H9 (cell line): ENCODE data around the gene ODC1. TPM values are rescaled to one million over a fixed set of nuclear protein-coding genes. Genes with fewer than 3 reads are reported as not detected.

ENCODE experiments used
- DNase-seq: peaks from one replicate; pipeline ENCODE4 v3.0.0-alpha.2; 2017
- H2AFZ ChIP-seq: one replicate; pipeline ENCODE4 v1.6.1; 2013; ENCODE audit warnings: mild to moderate bottlenecking, low read length, control low read depth, moderate library complexity
- H2AK5ac ChIP-seq: 2 replicates; pipeline ENCODE4 v1.6.1; 2013; ENCODE audit warnings: low read length, control low read depth, mixed read lengths; ENCODE audit not compliant: insufficient read length
- H2BK120ac ChIP-seq: one replicate; pipeline ENCODE4 v1.6.1; 2013; ENCODE audit warnings: low read depth, mild to moderate bottlenecking, low read length, control low read depth, inconsistent platforms; ENCODE audit not compliant: poor library complexity, severe bottlenecking
- H2BK12ac ChIP-seq: 2 replicates; pipeline ENCODE4 v1.6.1; 2013; ENCODE audit warnings: low read length, control low read depth, mixed read lengths, low read depth; ENCODE audit not compliant: insufficient read length
- H2BK15ac ChIP-seq: 2 replicates; pipeline ENCODE4 v1.6.1; 2013; ENCODE audit warnings: low read depth, low read length, control low read depth
- H2BK20ac ChIP-seq: one replicate; pipeline ENCODE4 v1.6.1; 2013; ENCODE audit warnings: low read depth, mild to moderate bottlenecking, low read length, control low read depth, inconsistent platforms; ENCODE audit not compliant: poor library complexity, severe bottlenecking
- H2BK5ac ChIP-seq: 2 replicates; pipeline ENCODE4 v1.6.1; 2013; ENCODE audit warnings: low read length, control low read depth, mixed read lengths; ENCODE audit not compliant: insufficient read length
- H3K14ac ChIP-seq: 2 replicates; pipeline ENCODE4 v1.6.1; 2013; ENCODE audit warnings: low read length, control low read depth; ENCODE audit not compliant: insufficient read depth
- H3K18ac ChIP-seq: 2 replicates; pipeline ENCODE4 v1.6.1; 2013; ENCODE audit warnings: low read depth, mild to moderate bottlenecking, mixed read lengths, low read length, control low read depth; ENCODE audit not compliant: insufficient read length
- H3K23ac ChIP-seq: 2 replicates; pipeline ENCODE4 v1.6.1; 2013; ENCODE audit warnings: low read length, control low read depth, mixed read lengths, low read depth; ENCODE audit not compliant: insufficient read length
- H3K23me2 ChIP-seq: 2 replicates; pipeline ENCODE4 v1.6.1; 2013; ENCODE audit warnings: low read depth, mild to moderate bottlenecking, mixed read lengths, low read length, control low read depth; ENCODE audit not compliant: insufficient read length, poor library complexity, severe bottlenecking
- H3K27ac ChIP-seq: 2 replicates; pipeline ENCODE4 v1.5.1; 2013; ENCODE audit warnings: low read length, control low read depth, mixed read lengths, low read depth; ENCODE audit not compliant: insufficient read length
- H3K27me3 ChIP-seq: 2 replicates; pipeline ENCODE4 v1.6.1; 2013; ENCODE audit warnings: low read length, control low read depth, inconsistent platforms; ENCODE audit not compliant: insufficient read depth
- H3K4ac ChIP-seq: 2 replicates; pipeline ENCODE4 v1.6.1; 2013; ENCODE audit warnings: low read depth, mild to moderate bottlenecking, control low read depth, inconsistent platforms, low read length, moderate library complexity
- H3K4me1 ChIP-seq: 2 replicates; pipeline ENCODE4 v1.6.1; 2013; ENCODE audit warnings: low read length, control low read depth, inconsistent platforms; ENCODE audit not compliant: insufficient read depth
- H3K4me2 ChIP-seq: 2 replicates; pipeline ENCODE4 v1.6.1; 2013; ENCODE audit warnings: low read length, control low read depth, mixed read lengths; ENCODE audit not compliant: insufficient read length, insufficient read depth
- H3K56ac ChIP-seq: 2 replicates; pipeline ENCODE4 v1.6.1; 2013; ENCODE audit warnings: low read depth, mild to moderate bottlenecking, mixed read lengths, low read length, control low read depth; ENCODE audit not compliant: insufficient read length
- H3K79me1 ChIP-seq: 2 replicates; pipeline ENCODE4 v1.6.1; 2013; ENCODE audit warnings: low read depth, mild to moderate bottlenecking, moderate library complexity, low read length, control low read depth, inconsistent platforms; ENCODE audit not compliant: insufficient read depth, poor library complexity, severe bottlenecking
- H3K79me2 ChIP-seq: 2 replicates; pipeline ENCODE4 v1.6.1; 2013; ENCODE audit warnings: low read length, control low read depth, inconsistent platforms; ENCODE audit not compliant: insufficient read depth
- H3K9ac ChIP-seq: 2 replicates; pipeline ENCODE4 v1.6.1; 2013; ENCODE audit warnings: low read length, control low read depth, mixed read lengths; ENCODE audit not compliant: insufficient read length; ENCODE audit errors: extremely low read depth
- H3K9me3 ChIP-seq: one replicate; pipeline ENCODE4 v1.6.1; 2013; ENCODE audit warnings: low read depth, low read length, inconsistent platforms; ENCODE audit not compliant: control insufficient read depth
- H3T11ph ChIP-seq: one replicate; pipeline ENCODE4 v1.6.1; 2013; ENCODE audit warnings: mild to moderate bottlenecking, low read length, control low read depth, inconsistent platforms
- H4K20me1 ChIP-seq: one replicate; pipeline ENCODE4 v1.6.1; 2013; ENCODE audit not compliant: control insufficient read depth, insufficient read length, insufficient read depth
- H4K5ac ChIP-seq: 2 replicates; pipeline ENCODE4 v1.6.1; 2013; ENCODE audit warnings: low read depth, mild to moderate bottlenecking, mixed read lengths, low read length, control low read depth; ENCODE audit not compliant: insufficient read length
- H4K8ac ChIP-seq: replicated peaks from 2 replicates; pipeline ENCODE4 v1.6.1; 2013; ENCODE audit warnings: low read length, control low read depth, mixed read lengths, low read depth; ENCODE audit not compliant: insufficient read length
- H4K91ac ChIP-seq: 2 replicates; pipeline ENCODE4 v1.6.1; 2013; ENCODE audit warnings: low read depth, mild to moderate bottlenecking, moderate library complexity, mixed read lengths, low read length, control low read depth; ENCODE audit not compliant: insufficient read length
- H3K27ac Mint-ChIP-seq, 3 experiments: 2 replicates in 2 of 3; 3 replicates in 1 of 3; pipeline ENCODE4 v1.8.0; 2020 to 2021; ENCODE audit warnings: mixed read lengths in 3 of 3, mild to moderate bottlenecking in 1 of 3, moderate library complexity in 1 of 3
- H3K27me3 Mint-ChIP-seq: 2 replicates; pipeline ENCODE4 v1.8.0; 2021; ENCODE audit warnings: low read depth, mild to moderate bottlenecking, moderate library complexity, mixed read lengths
- H3K36me3 Mint-ChIP-seq, 3 experiments: 2 replicates in 2 of 3; 3 replicates in 1 of 3; pipeline ENCODE4 v1.8.0; 2020 to 2021; ENCODE audit warnings: low read depth in 3 of 3, mixed read lengths in 3 of 3; ENCODE audit not compliant: insufficient read depth in 1 of 3
- H3K4me1 Mint-ChIP-seq, 2 experiments: 2 replicates each; pipeline ENCODE4 v1.8.0; 2020; ENCODE audit warnings: mixed read lengths in 2 of 2
- H3K4me3 Mint-ChIP-seq, 2 experiments: 2 replicates in 1 of 2; 3 replicates in 1 of 2; pipeline ENCODE4 v1.8.0; 2020 to 2021; ENCODE audit warnings: mild to moderate bottlenecking in 2 of 2, mixed read lengths in 2 of 2, moderate library complexity in 1 of 2
- H3K9me3 Mint-ChIP-seq, 2 experiments: 2 replicates in 1 of 2; 3 replicates in 1 of 2; pipeline ENCODE4 v1.8.0; 2020; ENCODE audit warnings: mild to moderate bottlenecking in 2 of 2, mixed read lengths in 2 of 2, moderate library complexity in 1 of 2
- WGBS: extraction: QIAGEN DNeasy Blood & Tissue Kit; methylation state at CpG from one replicate; pipeline ENCODE4 v1.1.7; 2013; ENCODE audit warnings: missing lambda C conversion rate, low lambda C conversion rate, mixed read lengths; ENCODE audit not compliant: insufficient read length; ENCODE audit errors: extremely low coverage; 5-methylcytosine and 5-hydroxymethylcytosine counted together
- total RNA-seq: library from RNA; stranded (reverse); gene quantifications from 2 replicates; pipeline ENCODE4 v1.2.1, GENCODE V29; 2021
- TF ChIP-seq, protein P1 (sequence below): fragments of 200-600 bp; sonication (generic); conservative IDR thresholded peaks from 3 replicates; pipeline ENCODE4 v1.8.0; 2021; ENCODE audit warnings: antibody characterized with exemption, mild to moderate bottlenecking

ODC1 gene
- total RNA-seq, 1 experiment from 2014 or later = 48.3 TPM

GRCh38 chr2:10408649-10409579 is 39.2 kb downstream of the ODC1 start:
- H3K4me2 ChIP-seq = no peak overlapping the region
- no CpG with 5 or more reads among the region's 24 CpGs for WGBS

More at GRCh38 chr2:10408649-10409579, 39.2 kb downstream of the ODC1 start:
- Mint-ChIP-seq H3K4me1 (peaks cover 17 to 31% of the 10 kb centered on the region in 2 experiments), H3K4me3 (no peak overlapping the region), H3K27ac (peak overlapping the region in 1 of 3 experiments; percentile 18; a peak in 2 of 7 replicates), H3K27me3 (peaks cover 2% of the 10 kb centered on the region; the same call in 1 of the 2 replicates), H3K36me3 (no peaks in the 10 kb centered on the region), H3K9me3 (peaks cover 3% of the 10 kb centered on the region in 2 experiments; a peak in 2 of 5 replicates)
- no peaks in the 10 kb centered on the region for H3K23me2 ChIP-seq
- H3K23ac ChIP-seq = no peak overlapping the region
- H3K9me3 ChIP-seq = no peaks in the 10 kb centered on the region
- H4K8ac ChIP-seq = no peak overlapping the region
- H3K14ac ChIP-seq = no peak overlapping the region; the same call in 1 of the 2 replicates
- no peaks in the 10 kb centered on the region for H3K27me3 ChIP-seq
- no peak overlapping the region for H2AFZ ChIP-seq
- H2BK5ac ChIP-seq = no peak overlapping the region
- DNase-seq = peak; percentile 94
- peaks cover 2% of the 10 kb centered on the region for H4K20me1 ChIP-seq
- H3K4ac ChIP-seq = no peak overlapping the region
- H2BK12ac ChIP-seq = no peak overlapping the region
- no peak overlapping the region for H2AK5ac ChIP-seq
- TF ChIP-seq, protein P1, sequence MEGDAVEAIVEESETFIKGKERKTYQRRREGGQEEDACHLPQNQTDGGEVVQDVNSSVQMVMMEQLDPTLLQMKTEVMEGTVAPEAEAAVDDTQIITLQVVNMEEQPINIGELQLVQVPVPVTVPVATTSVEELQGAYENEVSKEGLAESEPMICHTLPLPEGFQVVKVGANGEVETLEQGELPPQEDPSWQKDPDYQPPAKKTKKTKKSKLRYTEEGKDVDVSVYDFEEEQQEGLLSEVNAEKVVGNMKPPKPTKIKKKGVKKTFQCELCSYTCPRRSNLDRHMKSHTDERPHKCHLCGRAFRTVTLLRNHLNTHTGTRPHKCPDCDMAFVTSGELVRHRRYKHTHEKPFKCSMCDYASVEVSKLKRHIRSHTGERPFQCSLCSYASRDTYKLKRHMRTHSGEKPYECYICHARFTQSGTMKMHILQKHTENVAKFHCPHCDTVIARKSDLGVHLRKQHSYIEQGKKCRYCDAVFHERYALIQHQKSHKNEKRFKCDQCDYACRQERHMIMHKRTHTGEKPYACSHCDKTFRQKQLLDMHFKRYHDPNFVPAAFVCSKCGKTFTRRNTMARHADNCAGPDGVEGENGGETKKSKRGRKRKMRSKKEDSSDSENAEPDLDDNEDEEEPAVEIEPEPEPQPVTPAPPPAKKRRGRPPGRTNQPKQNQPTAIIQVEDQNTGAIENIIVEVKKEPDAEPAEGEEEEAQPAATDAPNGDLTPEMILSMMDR = peak; percentile 99
- H2BK20ac ChIP-seq = no peak overlapping the region
- no peak overlapping the region for H3K9ac ChIP-seq
- no peak overlapping the region for H4K91ac ChIP-seq
- no peaks in the 10 kb centered on the region; the same call in 1 of the 2 replicates for H3K4me1 ChIP-seq
- no peaks in the 10 kb centered on the region for H3K79me2 ChIP-seq
- H4K5ac ChIP-seq = no peak overlapping the region
- no peak overlapping the region for H2BK120ac ChIP-seq
- no peak overlapping the region for H3K18ac ChIP-seq
- H3K79me1 ChIP-seq = no peaks in the 10 kb centered on the region
- no peak overlapping the region for H3T11ph ChIP-seq
- no peak overlapping the region for H3K27ac ChIP-seq
- no peak overlapping the region for H3K56ac ChIP-seq
- H2BK15ac ChIP-seq = no peak overlapping the region
